Activated CD8-positive, alpha-beta memory T cell treated with anti-CD3 and anti-CD28 coated beads, Interleukin-2, amount 10 ng/mL, durations not matched to agents 7 days and 5 days (primary cell): ENCODE measurements around the gene SPATA1. TPM values are rescaled to one million over a fixed set of nuclear protein-coding genes. Genes with fewer than 3 reads are reported as not detected.

Source experiments
- ATAC-seq: fragments of 150-1000 bp; cut with Tn5 transposase; one replicate; pipeline ENCODE4 v1.10.0; 2021; ENCODE audit warnings: moderate library complexity
- CTCF ChIA-PET: fragments of 350-600 bp; sonication (Branson Sonifier 250); formaldehyde crosslinking; loops from one replicate; lab custom pipeline; 2021; ENCODE audit warnings: antibody characterized with exemption; lab: Charles Lee
- DNase-seq: peaks from one replicate; pipeline ENCODE4 v3.0.0-alpha.2; 2020
- H3K27ac Mint-ChIP-seq: one replicate; pipeline ENCODE4 v1.8.0; 2021; ENCODE audit warnings: mild to moderate bottlenecking, mixed read lengths
- H3K27me3 Mint-ChIP-seq: one replicate; pipeline ENCODE4 v1.8.0; 2021; ENCODE audit warnings: mixed read lengths
- H3K36me3 Mint-ChIP-seq: one replicate; pipeline ENCODE4 v1.8.0; 2021; ENCODE audit warnings: mild to moderate bottlenecking, mixed read lengths
- H3K4me1 Mint-ChIP-seq: one replicate; pipeline ENCODE4 v1.8.0; 2021; ENCODE audit warnings: mixed read lengths
- H3K4me3 Mint-ChIP-seq: one replicate; pipeline ENCODE4 v1.8.0; 2021; ENCODE audit warnings: mild to moderate bottlenecking, moderate library complexity, mixed read lengths
- H3K9me3 Mint-ChIP-seq: one replicate; pipeline ENCODE4 v1.8.0; 2022; ENCODE audit warnings: low read depth, mixed read lengths
- total RNA-seq, 2 experiments: library from RNA; stranded (reverse); gene quantifications; one replicate each; pipeline ENCODE4 v1.2.3, GENCODE V29; 2021

The SPATA1 gene
- total RNA-seq, 2 experiments from 2014 or later: 2.1 to 6.1 TPM

- Mint-ChIP-seq H3K27me3 (no peaks in the 10 kb centered on the region), H3K9me3 (peaks cover 17% of the 10 kb centered on the region), H3K27ac (no peak overlapping the region), H3K36me3 (peaks cover 21% of the 10 kb centered on the region), H3K4me3 (no peak overlapping the region), H3K4me1 (peaks cover 8% of the 10 kb centered on the region)
- no peak for ATAC-seq
- DNase-seq: no peak
- CTCF ChIA-PET: interaction anchor here (0.7 to 1.3 kb wide), 2 partner anchors 177 to 341 kb away, joined by 3 to 4 read pairs; no protein-coding TSS in a partner anchor
Observed at GRCh38 chr1:84603941-84604830, 98.0 kb downstream of the SPATA1 start.

- CTCF ChIA-PET: interaction anchor here (0.7 to 2.2 kb wide), 2 partner anchors 15 to 178 kb away, joined by 3 to 4 read pairs; no protein-coding TSS in a partner anchor
- ATAC-seq: no peak
- no peaks in the 10 kb centered on the region for H3K4me1 Mint-ChIP-seq
Observed at GRCh38 chr1:84605157-84605556, 99.0 kb downstream of the SPATA1 start.

GRCh38 chr1:84606977-84607376 is 100.8 kb downstream of the SPATA1 start:
- Mint-ChIP-seq H3K4me1 (peaks cover 4% of the 10 kb centered on the region), H3K27me3 (no peaks in the 10 kb centered on the region), H3K4me3 (no peak overlapping the region), H3K27ac (no peak overlapping the region), H3K9me3 (peaks cover 17% of the 10 kb centered on the region), H3K36me3 (peaks cover 20% of the 10 kb centered on the region)
- CTCF ChIA-PET: interaction anchor here (2.2 kb wide), 1 partner anchor 13 kb away, joined by 4 read pairs; no protein-coding TSS in a partner anchor
- ATAC-seq: no peak
- no peak for DNase-seq

More at GRCh38 chr1:84605157-84605556, 99.0 kb downstream of the SPATA1 start:
- peaks cover 21% of the 10 kb centered on the region for H3K36me3 Mint-ChIP-seq
- no peak overlapping the region for H3K27ac Mint-ChIP-seq
- no peak for DNase-seq
- H3K9me3 Mint-ChIP-seq: peaks cover 17% of the 10 kb centered on the region
- no peaks in the 10 kb centered on the region for H3K27me3 Mint-ChIP-seq
- H3K4me3 Mint-ChIP-seq: no peak overlapping the region

DNA sequence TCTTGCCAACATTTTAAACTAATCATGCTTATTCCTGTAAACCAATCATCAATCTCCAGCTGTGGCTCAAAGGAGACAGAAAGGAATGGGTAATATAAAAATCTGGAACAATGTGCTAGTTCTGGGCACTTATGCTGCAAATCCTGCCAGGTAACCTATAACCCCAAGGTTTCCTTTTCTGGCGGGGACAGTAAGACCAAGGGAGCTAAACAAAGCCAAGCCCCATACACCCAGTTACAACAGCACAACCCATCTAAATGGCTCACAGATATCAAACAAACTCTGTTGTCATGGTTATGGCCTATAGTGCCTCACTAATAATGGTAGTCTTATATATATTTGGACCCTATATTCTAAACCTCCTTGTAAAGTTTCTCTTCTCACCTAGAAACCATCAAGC is 104.9 kb downstream of the SPATA1 start:
- Mint-ChIP-seq H3K27ac (no peak overlapping the region), H3K9me3 (peaks cover 19% of the 10 kb centered on the region), H3K4me3 (no peak overlapping the region), H3K27me3 (no peaks in the 10 kb centered on the region), H3K4me1 (peaks cover 4% of the 10 kb centered on the region), H3K36me3 (peaks cover 22% of the 10 kb centered on the region)
- ATAC-seq: no peak
- DNase-seq: no peak
- CTCF ChIA-PET: no interaction called here

DNA sequence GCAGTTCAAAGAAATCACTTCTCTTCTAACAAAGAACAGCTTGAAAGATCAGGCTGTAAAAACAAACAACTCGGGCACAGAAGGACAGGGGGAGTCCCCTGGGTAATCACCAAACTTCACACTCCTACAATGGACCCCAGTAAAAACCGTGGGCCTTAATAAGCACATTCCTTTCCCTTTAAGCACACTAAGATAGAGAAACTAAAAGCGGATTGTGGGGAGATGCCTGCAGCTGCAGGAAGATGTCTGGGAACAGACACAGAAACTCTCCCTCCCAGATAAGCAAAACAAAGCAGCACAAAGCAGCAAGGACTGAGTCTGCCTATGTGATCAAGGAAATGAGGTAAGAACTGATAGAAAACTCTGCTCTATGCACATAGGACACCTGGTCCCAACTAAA is 105.6 kb downstream of the SPATA1 start:
- Mint-ChIP-seq H3K9me3 (peaks cover 15% of the 10 kb centered on the region), H3K4me3 (no peak overlapping the region), H3K27me3 (no peaks in the 10 kb centered on the region), H3K4me1 (peaks cover 4% of the 10 kb centered on the region), H3K36me3 (peaks cover 17% of the 10 kb centered on the region), H3K27ac (no peak overlapping the region)
- CTCF ChIA-PET: no interaction called here
- DNase-seq (no peak), ATAC-seq (no peak)

GRCh38 chr1:84613026-84613425 is 106.8 kb downstream of the SPATA1 start:
- no peaks in the 10 kb centered on the region for H3K27me3 Mint-ChIP-seq
- no peak overlapping the region for H3K27ac Mint-ChIP-seq
- ATAC-seq (no peak), DNase-seq (no peak)
- CTCF ChIA-PET: no interaction called here
- H3K4me1 Mint-ChIP-seq: peaks cover 4% of the 10 kb centered on the region
- no peak overlapping the region for H3K4me3 Mint-ChIP-seq
- peaks cover 15% of the 10 kb centered on the region for H3K9me3 Mint-ChIP-seq
- peaks cover 16% of the 10 kb centered on the region for H3K36me3 Mint-ChIP-seq

DNA sequence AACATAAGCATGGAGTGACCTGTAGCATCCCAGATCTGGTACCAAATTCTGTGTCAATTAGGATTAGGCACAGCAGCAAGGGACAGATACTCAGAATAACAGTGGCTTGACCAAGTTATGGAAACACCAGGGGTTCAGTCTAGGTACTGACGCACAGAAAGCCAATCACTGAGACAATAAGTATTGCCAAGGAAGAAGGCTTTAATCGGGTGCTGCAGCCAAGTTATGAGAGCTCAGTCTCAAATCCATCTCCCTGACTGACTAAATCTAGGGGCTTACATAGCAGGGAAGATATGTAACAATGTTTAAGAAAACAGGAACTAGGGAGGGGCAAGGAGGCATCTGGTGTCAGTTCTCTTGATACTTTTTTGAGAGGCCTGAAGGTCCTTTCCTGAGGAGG is 107.7 kb downstream of the SPATA1 start:
- Mint-ChIP-seq H3K9me3 (peaks cover 15% of the 10 kb centered on the region), H3K27ac (no peak overlapping the region), H3K4me3 (no peak overlapping the region), H3K27me3 (no peaks in the 10 kb centered on the region), H3K4me1 (peaks cover 4% of the 10 kb centered on the region), H3K36me3 (peaks cover 16% of the 10 kb centered on the region)
- DNase-seq: no peak
- ATAC-seq: no peak
- CTCF ChIA-PET: interaction anchor here (1.8 kb wide), 1 partner anchor 12 kb away, joined by 4 read pairs; no protein-coding TSS in a partner anchor

DNA sequence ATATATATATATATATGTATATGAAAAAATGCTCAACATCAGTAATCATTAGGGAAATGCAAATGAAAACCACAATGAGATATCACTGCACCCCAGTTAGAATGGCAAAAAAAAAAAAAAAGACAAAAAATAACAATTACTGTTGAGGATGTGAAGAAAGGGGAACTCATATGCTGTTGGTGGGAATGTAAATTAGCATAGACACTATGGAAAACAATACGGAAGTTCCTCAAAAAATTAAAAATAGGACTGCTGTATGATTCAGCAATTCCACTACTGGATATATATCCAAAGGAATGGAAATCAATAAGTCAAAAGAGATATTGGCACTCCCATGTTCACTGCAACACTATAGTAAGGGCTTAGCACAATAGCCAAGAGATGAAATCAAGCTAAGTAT is 109.6 kb downstream of the SPATA1 start:
- peaks cover 18% of the 10 kb centered on the region for H3K4me1 Mint-ChIP-seq
- CTCF ChIA-PET: interaction anchor here (1.7 kb wide), 1 partner anchor 173 kb away, joined by 5 read pairs; no protein-coding TSS in a partner anchor

More for the DNA sequence above, 109.6 kb downstream of the SPATA1 start:
- Mint-ChIP-seq H3K27ac (no peak overlapping the region), H3K36me3 (peaks cover 15% of the 10 kb centered on the region), H3K4me3 (no peak overlapping the region), H3K9me3 (peaks cover 15% of the 10 kb centered on the region), H3K27me3 (no peaks in the 10 kb centered on the region)
- no peak for ATAC-seq
- no peak for DNase-seq

Other genes starting within 250 kb of the SPATA1 start
- gene SAMD13, start 204.7 kb upstream of the SPATA1 start, total RNA-seq: under 1 TPM; 0.73 to 0.82 TPM
- not detected for gene DNASE2B, start 107.9 kb upstream of the SPATA1 start, total RNA-seq
- gene RPF1, start 27.1 kb upstream of the SPATA1 start, total RNA-seq: 10 to 100 TPM; 29.7 to 43.2 TPM
- gene GNG5, start 195 bp downstream of the SPATA1 start, total RNA-seq: 100 to 1,000 TPM; 103 to 114 TPM
- 10 to 100 TPM; 13.6 to 18.7 TPM for gene CTBS, start 68.1 kb downstream of the SPATA1 start, total RNA-seq
- gene SSX2IP, start 184.1 kb downstream of the SPATA1 start, total RNA-seq: 10 to 100 TPM; 14.1 to 14.5 TPM